Measurements from ENCODE around the gene PRDM15. TPM values are rescaled to one million over a fixed set of nuclear protein-coding genes. Genes with fewer than 3 reads are reported as not detected.

PRDM15 gene
- total RNA-seq, 4 donors from 2014 or later: 5.3 to 20.8 (median 13.6) TPM

DNA sequence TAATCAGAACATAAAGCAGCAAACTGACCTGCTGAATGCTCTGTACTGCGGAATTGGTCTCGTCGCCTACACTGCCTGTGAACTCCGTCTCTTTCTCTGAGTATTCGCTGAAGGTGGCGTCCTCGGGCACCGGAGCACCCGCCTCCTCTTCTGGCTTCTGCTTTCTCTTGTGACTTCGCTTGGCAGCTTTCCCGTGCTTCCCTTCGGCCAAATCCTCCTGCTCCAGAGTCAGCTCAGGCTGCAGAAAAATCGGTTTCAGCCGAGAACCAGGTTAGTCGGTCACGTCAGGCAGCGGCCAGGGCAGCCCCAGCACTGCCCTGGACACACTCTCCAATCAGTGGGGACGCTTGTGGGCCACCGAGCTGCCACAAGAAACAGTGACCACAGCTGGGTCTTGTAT lies 76.5 kb downstream of the PRDM15 start:
- ATAC-seq (ENCODE audit: low FRiP score) (no peak), DNase-seq (ENCODE audit: low spot score) (no peak)
- TF ChIP-seq, protein P1, sequence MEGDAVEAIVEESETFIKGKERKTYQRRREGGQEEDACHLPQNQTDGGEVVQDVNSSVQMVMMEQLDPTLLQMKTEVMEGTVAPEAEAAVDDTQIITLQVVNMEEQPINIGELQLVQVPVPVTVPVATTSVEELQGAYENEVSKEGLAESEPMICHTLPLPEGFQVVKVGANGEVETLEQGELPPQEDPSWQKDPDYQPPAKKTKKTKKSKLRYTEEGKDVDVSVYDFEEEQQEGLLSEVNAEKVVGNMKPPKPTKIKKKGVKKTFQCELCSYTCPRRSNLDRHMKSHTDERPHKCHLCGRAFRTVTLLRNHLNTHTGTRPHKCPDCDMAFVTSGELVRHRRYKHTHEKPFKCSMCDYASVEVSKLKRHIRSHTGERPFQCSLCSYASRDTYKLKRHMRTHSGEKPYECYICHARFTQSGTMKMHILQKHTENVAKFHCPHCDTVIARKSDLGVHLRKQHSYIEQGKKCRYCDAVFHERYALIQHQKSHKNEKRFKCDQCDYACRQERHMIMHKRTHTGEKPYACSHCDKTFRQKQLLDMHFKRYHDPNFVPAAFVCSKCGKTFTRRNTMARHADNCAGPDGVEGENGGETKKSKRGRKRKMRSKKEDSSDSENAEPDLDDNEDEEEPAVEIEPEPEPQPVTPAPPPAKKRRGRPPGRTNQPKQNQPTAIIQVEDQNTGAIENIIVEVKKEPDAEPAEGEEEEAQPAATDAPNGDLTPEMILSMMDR (IDR thresholded peaks at IDR 0.05): no peak

- ATAC-seq (ENCODE audit: low FRiP score) (no peak), DNase-seq (ENCODE audit: low spot score) (no peak)
- TF ChIP-seq, protein P1 (IDR thresholded peaks at IDR 0.05): no peak
Measured at GRCh38 chr21:41802198-41802584, 77.0 kb downstream of the PRDM15 start.

- DNase-seq (ENCODE audit: low spot score) (no peak), ATAC-seq (ENCODE audit: low FRiP score) (no peak)
- TF ChIP-seq, protein P1 (IDR thresholded peaks at IDR 0.05): no peak
Measured at GRCh38 chr21:41801321-41802197, 77.6 kb downstream of the PRDM15 start.

- TF ChIP-seq, protein P1 (IDR thresholded peaks at IDR 0.05): no peak
- DNase-seq (ENCODE audit: low spot score) (no peak), ATAC-seq (ENCODE audit: low FRiP score) (no peak)
Measured at GRCh38 chr21:41800425-41801320, 78.5 kb downstream of the PRDM15 start.

DNA sequence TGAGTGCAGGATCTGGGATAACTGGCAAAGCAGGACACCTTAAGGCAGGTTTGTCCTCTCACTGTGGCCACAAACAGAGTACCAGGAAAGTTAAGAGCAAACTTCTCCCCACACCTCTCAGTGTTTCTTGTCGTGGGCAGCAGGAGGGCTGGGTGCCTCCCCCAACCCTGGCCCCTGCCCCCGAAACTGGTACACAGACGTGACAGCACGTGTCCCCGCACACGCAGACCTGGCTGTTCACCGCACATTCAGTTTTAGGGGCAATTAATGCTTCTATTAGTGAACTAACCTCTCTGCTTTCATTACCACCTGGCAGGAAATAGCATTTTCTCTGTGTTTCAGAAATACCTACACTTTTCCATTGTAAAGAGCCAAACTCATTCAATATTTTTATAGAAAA lies 79.4 kb downstream of the PRDM15 start:
- DNase-seq (ENCODE audit: low spot score): no peak
- ATAC-seq (ENCODE audit: low FRiP score): no peak
- TF ChIP-seq, protein P1 (IDR thresholded peaks at IDR 0.05): no peak

- ATAC-seq (ENCODE audit: low FRiP score) (no peak), DNase-seq (ENCODE audit: low spot score) (no peak)
- TF ChIP-seq, protein P1 (IDR thresholded peaks at IDR 0.05): no peak
Measured at GRCh38 chr21:41798326-41798725, 80.8 kb downstream of the PRDM15 start.
